Muscle layer of duodenum (tissue), 2 donors: Measurements from ENCODE around the gene ANKMY1.

Experiments used
- H3K27ac ChIP-seq: one replicate; pipeline ENCODE4 v1.7.0; 2013; ENCODE audit warnings: mild to moderate bottlenecking, low read length
- H3K27me3 ChIP-seq: one replicate; pipeline ENCODE4 v1.7.0; 2013; ENCODE audit warnings: low read depth, mild to moderate bottlenecking, control low read depth, low read length
- H3K36me3 ChIP-seq, 2 donors: one replicate each; pipeline ENCODE4 v1.7.0; 2013; ENCODE audit warnings: low read length in 2 of 2, control low read depth in 1 of 2, mild to moderate bottlenecking in 1 of 2; ENCODE audit not compliant: insufficient read depth in 2 of 2, control insufficient read depth in 1 of 2
- H3K4me1 ChIP-seq, 2 donors: one replicate each; pipeline ENCODE4 v1.7.0; 2013; ENCODE audit warnings: low read length in 2 of 2, mild to moderate bottlenecking in 2 of 2, control low read depth in 1 of 2, moderate library complexity in 1 of 2; ENCODE audit not compliant: insufficient read depth in 2 of 2, control insufficient read depth in 1 of 2
- H3K4me3 ChIP-seq, 2 donors: one replicate each; pipeline ENCODE4 v1.7.0; 2013; ENCODE audit warnings: low read length in 2 of 2, low read depth in 1 of 2, mild to moderate bottlenecking in 1 of 2
- H3K9me3 ChIP-seq, 2 donors: one replicate each; pipeline ENCODE4 v1.7.0; 2013; ENCODE audit warnings: low read length in 2 of 2, control low read depth in 1 of 2, mild to moderate bottlenecking in 1 of 2; ENCODE audit not compliant: control insufficient read depth in 1 of 2
- donor health status: healthy.

Gene ANKMY1

DNA sequence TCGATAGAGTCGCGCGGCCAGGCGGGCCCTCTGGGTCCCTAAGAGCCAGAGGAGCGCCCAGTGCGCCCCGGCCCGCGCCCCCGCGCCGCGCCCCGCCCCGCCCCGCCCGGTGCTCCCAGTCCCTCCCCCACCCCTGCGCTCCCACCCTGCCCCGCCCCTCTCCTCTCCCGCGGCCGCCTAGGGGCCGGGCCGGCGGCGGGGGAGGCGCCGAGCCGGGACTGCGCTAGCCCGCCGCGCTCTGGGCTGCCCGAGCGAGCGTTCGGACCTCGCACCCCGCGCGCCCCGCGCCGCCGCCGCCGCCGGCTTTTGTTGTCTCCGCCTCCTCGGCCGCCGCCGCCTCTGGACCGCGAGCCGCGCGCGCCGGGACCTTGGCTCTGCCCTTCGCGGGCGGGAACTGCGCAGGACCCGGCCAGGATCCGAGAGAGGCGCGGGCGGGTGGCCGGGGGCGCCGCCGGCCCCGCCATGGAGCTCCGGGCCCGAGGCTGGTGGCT lies 122.3 kb downstream of the ANKMY1 start, which contains the start of gene GPC1:
Gene GPC1, plus strand, starts transcription at position 207 of the 491 bp plus-strand sequence. Its CDS starts 256 bp downstream, at position 463.
- H3K4me3 ChIP-seq, result peak within 1 kb of the TSS; percentile 44 to 70
- H3K36me3 ChIP-seq, result no peaks in the 10 kb centered on the region
- H3K9me3 ChIP-seq, result no peaks in the 10 kb centered on the region
- peaks cover 14% of the 10 kb centered on the region for H3K27me3 ChIP-seq
- H3K4me1 ChIP-seq, result peaks cover 0 to 30% of the 10 kb centered on the region in 2 donors
- H3K27ac ChIP-seq, result no peak within 1 kb of the TSS

DNA sequence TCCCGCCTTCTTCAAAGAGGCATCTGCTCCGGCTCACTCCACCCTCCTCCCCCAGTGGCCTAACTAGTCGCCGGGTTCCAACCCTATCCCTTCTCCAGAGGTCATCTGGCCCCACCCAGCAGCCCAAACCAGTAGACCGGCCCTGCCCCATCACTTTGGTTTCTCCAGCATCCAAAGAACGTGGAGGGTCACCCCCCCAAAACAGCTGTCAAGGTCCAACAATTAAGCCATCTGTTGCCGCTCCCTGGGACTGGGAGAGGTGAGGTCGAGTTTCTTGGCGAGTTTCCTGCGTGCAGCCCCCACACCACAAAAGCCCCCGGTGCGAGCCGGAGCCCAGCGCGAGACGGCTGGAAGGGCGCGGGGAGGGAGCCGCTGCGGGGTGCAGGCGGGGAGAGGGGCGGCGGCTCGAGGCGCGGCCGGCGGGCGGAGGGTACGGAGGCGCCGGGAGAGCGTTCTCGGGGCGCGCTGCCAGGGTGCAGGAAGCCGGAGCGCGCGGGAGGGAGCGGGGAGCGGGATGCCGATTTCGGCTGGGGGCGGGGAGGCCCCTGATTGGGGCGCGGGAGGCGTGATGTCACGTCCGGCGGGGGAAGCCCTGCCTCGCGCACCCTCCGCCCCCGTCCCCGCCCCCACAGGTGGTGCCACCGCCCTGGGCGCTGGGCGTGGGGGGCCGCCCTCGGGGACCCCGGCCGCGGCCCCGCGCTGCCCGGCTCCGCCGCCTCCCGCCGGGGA lies 122.9 kb downstream of the ANKMY1 start:
- H3K4me1 ChIP-seq, result peaks cover 0 to 30% of the 10 kb centered on the region in 2 donors
- no peaks in the 10 kb centered on the region for H3K36me3 ChIP-seq
- H3K9me3 ChIP-seq, result no peaks in the 10 kb centered on the region
- peak overlapping the region; percentile 44 to 70 for H3K4me3 ChIP-seq
- H3K27me3 ChIP-seq, result peaks cover 14% of the 10 kb centered on the region
- no peak overlapping the region for H3K27ac ChIP-seq

DNA sequence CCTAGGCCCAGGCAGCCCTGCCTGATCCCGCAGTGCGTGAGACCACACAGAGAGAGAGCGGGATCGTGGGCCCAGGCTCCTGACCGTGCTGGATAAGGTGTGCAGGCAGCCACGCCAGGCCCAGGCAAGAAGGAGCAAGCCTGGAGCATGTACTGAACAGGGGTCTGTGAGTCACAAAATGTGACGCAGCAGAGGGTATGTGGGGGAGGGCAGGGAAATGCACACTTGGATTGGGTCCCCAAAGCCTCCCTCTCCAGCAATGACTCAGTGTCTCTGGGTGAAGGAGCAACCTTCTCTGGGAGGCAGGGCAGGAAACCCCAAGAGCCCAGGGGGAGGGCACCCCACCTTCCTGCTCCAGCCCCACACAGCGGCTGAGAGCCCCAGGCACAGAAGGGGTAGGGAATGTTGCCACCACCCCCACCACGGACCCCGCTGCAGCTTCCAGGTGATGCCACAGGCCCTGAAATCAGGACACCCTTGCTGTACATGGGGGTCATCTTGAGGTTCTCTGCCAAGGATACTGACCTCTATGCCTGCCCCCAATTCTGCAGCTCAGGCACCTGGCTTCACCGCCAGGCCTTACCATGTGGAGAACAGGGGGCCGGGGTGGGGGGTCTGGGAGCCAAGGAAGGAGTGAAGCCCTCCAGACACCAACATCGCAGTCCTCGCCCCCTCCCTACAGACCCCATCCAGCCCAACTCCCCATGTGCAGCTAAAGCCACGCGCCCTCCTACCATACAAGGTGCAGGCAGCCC lies 123.6 kb downstream of the ANKMY1 start:
- no peak overlapping the region for H3K27ac ChIP-seq
- no peaks in the 10 kb centered on the region for H3K36me3 ChIP-seq
- H3K27me3 ChIP-seq, result peaks cover 14% of the 10 kb centered on the region
- H3K4me1 ChIP-seq, result peaks cover 0 to 30% of the 10 kb centered on the region in 2 donors
- H3K9me3 ChIP-seq, result no peaks in the 10 kb centered on the region
- H3K4me3 ChIP-seq, result peak overlapping the region; percentile 44 to 70

DNA sequence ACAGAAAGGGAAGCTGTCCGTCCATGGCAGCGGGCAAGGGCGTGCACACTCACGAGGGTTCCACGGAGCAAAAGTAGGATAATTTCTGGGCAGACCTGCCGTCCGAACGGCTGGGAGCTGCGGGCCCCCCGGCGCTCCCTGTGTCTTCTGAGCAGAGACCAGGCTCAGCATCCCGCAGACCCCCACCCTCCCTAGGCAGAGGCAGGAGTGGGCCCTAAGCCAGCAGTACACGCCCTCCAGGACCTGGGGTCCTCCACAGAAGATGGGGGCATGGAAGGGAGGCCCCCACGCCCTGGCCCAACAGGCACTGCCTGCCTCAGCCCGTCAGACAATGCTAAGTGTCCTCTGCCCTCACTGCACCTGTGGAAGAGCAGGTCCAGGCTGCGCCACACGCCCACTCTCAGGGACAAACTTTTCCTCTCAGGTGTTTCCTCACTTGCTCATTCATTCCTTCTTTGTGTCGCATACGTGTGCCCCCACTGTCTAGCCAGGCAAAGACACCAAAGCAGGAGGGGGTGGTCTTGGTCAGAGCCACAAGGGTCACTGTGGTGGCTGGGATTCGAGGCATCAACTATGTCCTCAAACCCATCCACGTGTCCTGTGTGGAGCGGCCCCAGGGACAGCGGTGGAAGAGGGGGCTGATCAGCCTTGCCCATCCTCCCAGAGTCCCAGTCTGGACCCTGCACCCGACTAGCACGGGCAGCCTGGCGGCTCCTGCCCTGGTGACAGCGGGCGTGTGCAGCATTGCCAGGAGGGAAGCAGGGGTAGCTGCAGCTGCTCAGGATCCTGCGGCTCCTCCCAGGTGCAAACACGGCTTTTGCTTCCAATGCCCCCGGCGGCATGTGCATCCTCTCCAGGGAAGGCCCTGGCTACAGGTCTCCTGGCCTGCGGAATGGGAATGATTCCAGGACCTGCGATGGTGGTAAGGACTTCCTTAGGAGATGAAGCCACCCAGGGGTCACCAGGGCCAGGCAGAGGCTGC lies 124.7 kb downstream of the ANKMY1 start:
- Histone ChIP-seq H3K36me3 (no peaks in the 10 kb centered on the region), H3K27ac (no peak overlapping the region), H3K27me3 (peaks cover 14% of the 10 kb centered on the region), H3K4me3 (no peak overlapping the region), H3K9me3 (no peaks in the 10 kb centered on the region), H3K4me1 (peaks cover 0 to 28% of the 10 kb centered on the region in 2 donors)

DNA sequence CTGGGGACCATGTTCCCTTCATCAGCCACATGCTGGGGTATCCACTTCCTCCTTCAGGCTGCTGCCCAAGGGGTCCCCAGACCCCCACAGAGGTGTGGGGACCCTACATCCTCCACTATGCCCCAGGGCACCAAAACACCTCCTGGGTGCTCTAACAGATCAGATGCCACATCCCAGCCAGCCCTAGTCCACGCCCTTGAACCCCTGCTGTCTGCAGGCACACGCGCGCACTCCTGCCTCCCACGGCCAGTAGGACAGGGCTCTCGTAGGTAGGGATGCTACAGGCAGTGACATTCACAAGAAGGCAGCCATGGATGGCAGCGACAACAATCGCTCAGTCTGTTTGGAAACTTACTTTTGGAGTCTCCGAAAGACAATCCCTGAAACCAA lies 125.4 kb downstream of the ANKMY1 start:
- H3K27ac ChIP-seq, result no peak overlapping the region
- no peaks in the 10 kb centered on the region for H3K36me3 ChIP-seq
- peaks cover 0 to 22% of the 10 kb centered on the region in 2 donors for H3K4me1 ChIP-seq
- peaks cover 8% of the 10 kb centered on the region for H3K27me3 ChIP-seq
- no peaks in the 10 kb centered on the region for H3K9me3 ChIP-seq
- no peak overlapping the region for H3K4me3 ChIP-seq

DNA sequence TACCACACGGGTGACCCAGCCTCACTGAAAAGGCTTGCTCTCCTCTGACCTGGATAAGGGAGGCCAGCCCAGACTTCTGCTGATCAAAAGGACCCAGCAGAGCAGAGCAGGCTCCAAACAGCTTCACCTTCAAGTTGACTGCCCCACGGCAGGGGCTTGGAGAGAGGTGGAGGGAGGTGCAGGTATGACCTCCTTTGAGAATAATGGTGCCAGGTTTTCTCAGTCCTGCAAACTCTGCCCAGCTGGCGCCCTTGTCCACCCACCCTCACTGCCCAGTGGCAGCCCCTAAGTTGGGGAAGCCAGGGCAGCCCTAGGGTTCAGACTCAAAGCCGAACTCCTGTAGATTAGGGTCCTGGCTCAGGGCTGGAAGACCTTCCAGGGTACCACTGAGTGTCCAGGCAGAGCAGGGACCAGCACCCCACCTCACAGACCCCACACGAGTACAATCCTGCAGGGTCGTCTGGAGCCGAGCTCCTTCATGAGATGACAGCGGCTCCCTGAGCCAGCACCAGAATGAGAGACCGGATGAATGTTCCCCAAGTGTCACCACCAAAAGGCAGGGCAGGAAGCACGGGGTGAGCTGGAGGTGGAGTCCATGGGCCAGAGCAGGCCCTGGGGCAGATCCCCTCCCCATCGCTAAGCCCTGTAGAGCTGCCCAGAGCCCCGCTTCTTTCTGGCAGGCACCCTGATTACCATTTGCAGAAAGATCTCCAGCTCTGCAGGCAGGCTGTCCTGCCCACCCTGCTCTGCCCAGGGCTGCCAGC lies 125.9 kb downstream of the ANKMY1 start:
- Histone ChIP-seq H3K4me1 (peaks cover 0 to 16% of the 10 kb centered on the region in 2 donors), H3K27ac (no peak overlapping the region), H3K27me3 (peaks cover 2% of the 10 kb centered on the region), H3K4me3 (no peak overlapping the region), H3K9me3 (no peaks in the 10 kb centered on the region), H3K36me3 (no peaks in the 10 kb centered on the region)

DNA sequence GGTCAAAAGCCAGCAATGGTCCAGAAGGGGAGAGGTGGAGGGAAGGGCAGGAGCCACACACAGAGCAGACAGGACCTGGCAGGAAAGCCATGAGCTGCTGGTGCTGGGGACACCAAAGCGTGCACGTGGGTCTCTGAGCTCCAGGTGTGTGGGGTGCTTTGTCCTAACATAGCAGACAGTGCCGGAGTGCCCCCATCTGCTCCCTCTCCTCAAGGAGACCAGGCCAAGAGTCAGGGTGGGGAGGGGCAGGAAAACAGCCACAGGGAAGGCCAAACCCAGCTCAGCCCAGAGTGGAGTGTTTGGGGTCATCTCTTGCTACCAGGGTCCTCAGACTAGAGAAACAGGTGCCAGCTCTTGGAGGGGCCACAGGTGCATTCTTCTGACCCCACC lies 126.5 kb downstream of the ANKMY1 start:
- Histone ChIP-seq H3K36me3 (no peaks in the 10 kb centered on the region), H3K27me3 (no peaks in the 10 kb centered on the region), H3K4me3 (no peak overlapping the region), H3K4me1 (peaks cover 0 to 11% of the 10 kb centered on the region in 2 donors), H3K9me3 (no peaks in the 10 kb centered on the region), H3K27ac (no peak overlapping the region)

DNA sequence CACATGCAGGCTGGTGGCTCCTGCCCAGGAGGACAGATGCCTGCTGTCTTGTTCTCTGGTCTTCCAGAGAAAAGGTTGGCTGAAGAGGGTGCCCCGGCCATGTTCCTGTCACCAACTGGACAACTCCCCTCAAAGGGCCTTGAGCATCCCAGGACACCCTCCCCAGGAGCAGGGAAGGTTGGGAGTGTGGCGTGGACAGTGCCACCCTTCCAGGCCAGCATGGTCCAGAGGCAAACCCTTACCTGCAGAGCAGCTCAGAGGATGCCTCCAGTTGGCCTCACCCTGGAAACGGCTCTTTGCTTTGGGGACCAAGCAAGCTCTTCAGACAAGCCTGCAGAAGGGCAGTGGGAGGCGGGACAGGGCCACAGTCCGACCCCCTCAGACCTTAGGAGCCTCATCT lies 127.2 kb downstream of the ANKMY1 start:
- Histone ChIP-seq H3K27me3 (no peaks in the 10 kb centered on the region), H3K4me3 (no peak overlapping the region), H3K36me3 (no peaks in the 10 kb centered on the region), H3K4me1 (peaks cover 0 to 11% of the 10 kb centered on the region in 2 donors), H3K27ac (no peak overlapping the region), H3K9me3 (peaks cover 0 to 3% of the 10 kb centered on the region in 2 donors)

DNA sequence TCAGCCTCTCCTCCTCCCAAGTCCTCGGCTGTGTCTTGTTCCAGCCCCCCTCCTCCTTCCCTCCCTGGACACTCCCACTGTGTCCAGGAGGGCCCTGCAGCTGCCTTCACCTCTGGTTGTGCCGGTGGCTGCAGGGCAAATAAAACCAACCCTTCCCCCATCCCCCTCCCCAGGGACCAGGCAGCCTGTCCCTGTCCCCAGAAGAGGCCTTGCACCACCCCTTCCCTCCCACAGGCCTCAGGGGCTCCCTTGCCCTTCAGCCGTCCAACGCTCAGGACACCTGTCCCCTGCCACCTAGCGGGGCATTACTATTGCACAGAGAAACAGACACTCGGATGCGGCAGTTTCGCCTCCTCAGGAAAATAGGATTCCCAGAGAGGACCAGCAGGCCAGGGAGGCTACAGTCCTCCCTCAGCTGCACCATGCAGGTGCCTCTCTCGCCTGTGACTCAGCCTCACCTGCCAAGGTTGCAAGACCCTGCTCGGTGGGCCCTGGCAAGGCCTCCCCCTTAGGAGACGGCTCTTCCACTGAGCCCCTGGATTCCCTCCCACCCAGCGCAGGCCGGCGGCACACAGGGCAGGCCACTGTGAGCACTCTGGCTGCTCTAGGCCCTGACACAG lies 127.8 kb downstream of the ANKMY1 start:
- H3K36me3 ChIP-seq, result no peaks in the 10 kb centered on the region
- H3K27me3 ChIP-seq, result no peaks in the 10 kb centered on the region
- H3K4me1 ChIP-seq, result peaks cover 0 to 11% of the 10 kb centered on the region in 2 donors
- H3K4me3 ChIP-seq, result no peak overlapping the region
- H3K9me3 ChIP-seq, result peaks cover 0 to 4% of the 10 kb centered on the region in 2 donors
- H3K27ac ChIP-seq, result no peak overlapping the region
